Psoas muscle (tissue), 8 donors: Measurements from ENCODE around the gene WIPF1. TPM values are rescaled to one million over a fixed set of nuclear protein-coding genes. Genes with fewer than 3 reads are reported as not detected.

Source experiments
- ATAC-seq, 4 donors: fragments of 200-7000 bp; cut with Tn5 transposase; one replicate each; pipeline ENCODE4 v1.9.1; 2020; ENCODE audit warnings: moderate library complexity in 3 of 4, mild to moderate bottlenecking in 2 of 4
- DNase-seq, 2 donors: peaks; one replicate each; pipeline ENCODE4 v3.0.0-alpha.2; 2020
- H3K27ac ChIP-seq: fragments of 200-600 bp; one replicate; pipeline ENCODE4 v1.8.0; 2022
- H3K27me3 ChIP-seq, 3 donors: fragments of 200-600 bp in 1 of 3; one replicate each; pipeline versions ENCODE4 v1.6.1 to v1.8.0; 2013 to 2022; ENCODE audit warnings: low read length in 2 of 3, mild to moderate bottlenecking in 2 of 3, moderate library complexity in 1 of 3; ENCODE audit not compliant: insufficient read depth in 3 of 3
- H3K36me3 ChIP-seq, 2 donors: fragments of 200-600 bp in 1 of 2; one replicate each; pipeline versions ENCODE4 v1.6.1 to v1.8.0; 2013 to 2022; ENCODE audit warnings: low read depth in 1 of 2, mild to moderate bottlenecking in 1 of 2, moderate library complexity in 1 of 2; ENCODE audit not compliant: insufficient read depth in 1 of 2
- H3K4me1 ChIP-seq: fragments of 200-600 bp; one replicate; pipeline ENCODE4 v1.8.0; 2022
- H3K4me3 ChIP-seq: fragments of 200-600 bp; one replicate; pipeline ENCODE4 v1.8.0; 2022; ENCODE audit warnings: mild to moderate bottlenecking
- H3K9me3 ChIP-seq: fragments of 200-600 bp; one replicate; pipeline ENCODE4 v1.8.0; 2022
- WGBS, 3 donors: extraction: QIAGEN DNeasy Blood & Tissue Kit; methylation state at CpG; one replicate each; pipeline versions ENCODE4 v1.1.6 to v1.1.7; 2013; 5-methylcytosine and 5-hydroxymethylcytosine counted together
- intact Hi-C, 2 donors: fragments of 100-400 bp; cut with DNase I; formaldehyde crosslinking; loops; one replicate each; pipeline versions ENCODE4 v1.11.0 to v1.14.2; 2022
- polyA plus RNA-seq, 3 donors: library from polyadenylated mRNA; stranded (reverse); fragments of 200-250 nt; gene quantifications; one replicate each; pipeline ENCODE4 v1.2.3, GENCODE V29; 2013
- total RNA-seq, 4 donors: library from RNA; stranded (reverse); fragmentation: NEBNext Ultra II Directional in 2 of 4; extraction: Animal tissue kit (Norgen Biotek cat#: 25700) in 2 of 4; gene quantifications; one replicate each; pipeline versions ENCODE4 v1.2.1 to v1.2.4, GENCODE V29; 2021 to 2023
- TF ChIP-seq, protein P1 (sequence below): fragments of 200-600 bp; IDR thresholded peaks from one replicate; pipeline ENCODE4 v1.8.0; 2022; ENCODE audit warnings: antibody characterized with exemption
- donor health status: healthy with polysubstance abuse.
- donor health status: DM: no; HTN: no; CAD: no; lungs with moderate emphysema.
- donor health status: Bipolar disorder and iron deficiency.
- donor health status: healthy.
- donor health status: DM: yes; HTN: yes; CAD: no.
- donor health status: DM: no; HTN: no; CAD: no.
- donor health status: DM: no; HTN: no; CAD: no.
- donor health status: DM: yes; HTN: yes; CAD: no.

WIPF1 gene
- total and polyA plus RNA-seq, 7 donors: 3.4 to 10.0 (median 6.2) TPM

DNA sequence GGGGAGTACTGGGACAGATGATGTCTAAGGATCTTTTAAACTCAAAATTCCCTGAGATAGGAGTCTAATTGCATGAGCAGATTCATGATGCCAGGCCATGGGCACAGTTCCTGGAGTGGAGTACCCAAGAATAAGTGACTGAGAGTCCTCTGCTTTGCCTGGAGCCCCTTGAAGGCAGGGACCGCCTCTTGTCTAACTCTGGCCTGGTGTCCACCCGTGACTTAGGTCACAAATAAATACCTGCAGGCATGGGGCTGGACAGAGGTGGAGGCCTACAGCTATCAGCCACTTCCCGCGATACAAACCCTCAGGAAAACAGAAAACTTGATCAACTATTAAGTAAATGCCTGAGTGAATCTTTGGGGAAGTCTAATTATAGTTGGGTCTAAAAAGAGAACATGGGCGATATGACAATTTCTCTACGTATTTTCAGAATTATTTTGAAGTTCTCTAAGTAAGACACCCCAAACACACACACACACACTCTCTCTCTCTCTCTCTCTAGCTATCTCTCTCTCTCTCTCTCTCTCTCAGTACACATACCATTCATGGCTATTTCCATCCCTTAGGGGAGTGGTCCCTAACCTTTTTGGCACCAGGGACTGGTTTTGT lies 1.8 kb upstream of the WIPF1 start:
- intact Hi-C loops: no loop called here
- Histone ChIP-seq H3K4me3 (no peak overlapping the region), H3K9me3 (no peaks in the 10 kb centered on the region), H3K27me3 (no peaks in the 10 kb centered on the region), H3K4me1 (no peaks in the 10 kb centered on the region), H3K27ac (no peak overlapping the region), H3K36me3 (no peaks in the 10 kb centered on the region)
- ATAC-seq (no peak), DNase-seq (no peak)
- 90 to 96% (median 95%) methylated on average over 6 of the region's 6 CpGs for WGBS, 3 donors
- TF ChIP-seq, protein P1, sequence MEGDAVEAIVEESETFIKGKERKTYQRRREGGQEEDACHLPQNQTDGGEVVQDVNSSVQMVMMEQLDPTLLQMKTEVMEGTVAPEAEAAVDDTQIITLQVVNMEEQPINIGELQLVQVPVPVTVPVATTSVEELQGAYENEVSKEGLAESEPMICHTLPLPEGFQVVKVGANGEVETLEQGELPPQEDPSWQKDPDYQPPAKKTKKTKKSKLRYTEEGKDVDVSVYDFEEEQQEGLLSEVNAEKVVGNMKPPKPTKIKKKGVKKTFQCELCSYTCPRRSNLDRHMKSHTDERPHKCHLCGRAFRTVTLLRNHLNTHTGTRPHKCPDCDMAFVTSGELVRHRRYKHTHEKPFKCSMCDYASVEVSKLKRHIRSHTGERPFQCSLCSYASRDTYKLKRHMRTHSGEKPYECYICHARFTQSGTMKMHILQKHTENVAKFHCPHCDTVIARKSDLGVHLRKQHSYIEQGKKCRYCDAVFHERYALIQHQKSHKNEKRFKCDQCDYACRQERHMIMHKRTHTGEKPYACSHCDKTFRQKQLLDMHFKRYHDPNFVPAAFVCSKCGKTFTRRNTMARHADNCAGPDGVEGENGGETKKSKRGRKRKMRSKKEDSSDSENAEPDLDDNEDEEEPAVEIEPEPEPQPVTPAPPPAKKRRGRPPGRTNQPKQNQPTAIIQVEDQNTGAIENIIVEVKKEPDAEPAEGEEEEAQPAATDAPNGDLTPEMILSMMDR: no peak

DNA sequence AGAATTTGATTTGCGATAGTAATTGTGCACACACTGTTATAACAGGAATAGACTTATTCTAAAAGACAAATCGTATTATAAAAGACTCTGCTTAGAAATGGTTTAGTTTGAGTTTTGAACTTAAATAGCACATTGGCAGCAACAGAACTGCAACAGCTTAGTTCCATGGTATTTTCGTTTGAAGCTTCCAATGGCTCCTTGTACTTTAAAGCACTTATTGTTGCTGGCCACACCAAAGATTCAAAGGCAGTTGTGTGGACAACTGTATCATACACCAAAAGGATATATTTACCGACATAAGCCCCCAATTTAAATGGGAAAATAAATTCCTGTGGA lies 627 bp downstream of the WIPF1 start:
- Histone ChIP-seq H3K4me3 (peak overlapping the region; percentile 23), H3K27ac (no peak overlapping the region), H3K27me3 (no peaks in the 10 kb centered on the region), H3K9me3 (no peaks in the 10 kb centered on the region), H3K36me3 (no peaks in the 10 kb centered on the region), H3K4me1 (no peaks in the 10 kb centered on the region)
- TF ChIP-seq, protein P1: no peak
- intact Hi-C loops: no loop called here
- 72 to 79% (median 73%) methylated on average over 4 of the region's 4 CpGs for WGBS, 3 donors
- ATAC-seq (no peak), DNase-seq (no peak)

DNA sequence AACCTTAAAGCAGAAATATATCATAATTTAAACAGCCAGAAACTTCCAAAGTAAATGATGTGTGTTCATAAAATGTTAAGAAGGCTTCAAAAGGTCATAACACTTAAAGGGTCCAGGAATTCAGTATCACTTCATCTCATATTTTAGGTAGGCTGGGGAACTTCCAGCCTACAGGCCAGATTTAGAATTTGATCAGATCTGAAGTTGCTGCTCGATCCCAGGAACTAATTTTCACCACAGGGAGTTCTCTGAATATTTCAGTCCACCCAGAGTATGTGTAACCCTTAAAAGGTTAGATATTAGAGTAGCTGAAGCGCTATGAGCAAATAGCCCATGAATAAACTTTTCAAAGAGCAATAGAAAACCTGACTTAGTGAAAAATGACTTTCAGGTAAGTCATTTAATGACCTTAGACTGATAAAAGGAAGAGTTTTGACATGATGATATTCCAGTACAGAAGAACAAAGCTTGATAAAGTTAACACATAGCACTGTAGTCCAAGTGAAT lies 1.7 kb downstream of the WIPF1 start:
- peak overlapping the region; percentile 23 for H3K4me3 ChIP-seq
- no peaks in the 10 kb centered on the region for H3K27me3 ChIP-seq
- ATAC-seq (no peak), DNase-seq (no peak)
- WGBS, 3 donors: 54 to 65% (median 60%) methylated on average over 2 of the region's 2 CpGs
- no peak overlapping the region for H3K27ac ChIP-seq
- H3K9me3 ChIP-seq: no peaks in the 10 kb centered on the region
- TF ChIP-seq, protein P1: no peak
- H3K4me1 ChIP-seq: no peaks in the 10 kb centered on the region
- intact Hi-C loops: no loop called here
- no peaks in the 10 kb centered on the region for H3K36me3 ChIP-seq

DNA sequence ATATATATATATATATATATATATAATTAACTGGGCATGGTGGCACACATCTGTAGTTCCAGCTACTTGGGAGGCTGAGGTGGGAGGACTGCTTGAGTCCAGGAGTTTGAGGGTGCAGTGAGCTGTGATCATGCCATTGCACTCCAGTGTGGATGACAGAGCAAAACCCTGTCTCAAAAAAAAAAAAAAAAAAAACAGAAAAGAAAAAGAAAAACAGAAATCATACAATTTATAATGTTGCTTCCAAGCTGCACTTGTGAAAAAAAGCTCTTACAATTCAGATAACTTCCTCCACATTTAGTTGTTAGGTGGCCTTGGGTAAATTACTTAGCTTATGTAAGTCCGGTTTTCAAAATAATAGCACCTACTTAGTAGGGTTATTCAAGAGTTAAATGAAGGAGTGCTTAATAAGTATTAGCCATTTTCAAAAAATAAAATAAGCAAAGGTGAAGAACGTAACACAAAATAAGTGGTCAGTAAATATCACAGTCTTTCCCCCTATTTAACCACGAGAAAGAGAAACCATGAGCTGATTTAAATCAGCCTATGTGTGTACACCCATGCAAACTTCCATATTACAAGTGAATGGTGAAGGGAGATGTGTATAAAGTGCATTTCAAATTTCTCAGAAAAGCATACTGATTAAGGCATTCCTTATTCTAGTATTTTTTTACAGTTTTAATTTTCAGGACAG lies 2.3 kb downstream of the WIPF1 start:
- H3K27me3 ChIP-seq: no peaks in the 10 kb centered on the region
- H3K4me1 ChIP-seq: no peaks in the 10 kb centered on the region
- ATAC-seq: no peak
- TF ChIP-seq, protein P1: no peak
- no peak for DNase-seq
- H3K4me3 ChIP-seq: peak overlapping the region; percentile 23
- 72 to 87% (median 79%) methylated on average over 3 of the region's 3 CpGs for WGBS, 3 donors
- intact Hi-C loops: no loop called here
- H3K27ac ChIP-seq: no peak overlapping the region
- no peaks in the 10 kb centered on the region for H3K36me3 ChIP-seq
- no peaks in the 10 kb centered on the region for H3K9me3 ChIP-seq
